ENCODE measurements around the gene HSD17B11. TPM values are rescaled to one million over a fixed set of nuclear protein-coding genes. Genes with fewer than 3 reads are reported as not detected.
"Not testable (repeated sequence)": the region's sequence is repeated elsewhere in the genome, so short reads cannot be mapped to it uniquely, and the experiment has no call there.

The HSD17B11 gene
- total RNA-seq, 4 donors from 2014 or later, result 87.6 to 171 (median 97.9) TPM

- TF ChIP-seq CTCF (IDR thresholded peaks at IDR 0.05), result no peak
- no peak for ATAC-seq (ENCODE audit: low FRiP score)
Measured at GRCh38 chr4:87316961-87317360, 74.0 kb downstream of the HSD17B11 start.

GRCh38 chr4:87315000-87315399 is 76.0 kb downstream of the HSD17B11 start:
- ATAC-seq (ENCODE audit: low FRiP score); DNase-seq (ENCODE audit: low spot score): not testable (repeated sequence)

More at GRCh38 chr4:87316961-87317360, 74.0 kb downstream of the HSD17B11 start:
- no peak for DNase-seq (ENCODE audit: low spot score)

- ATAC-seq (ENCODE audit: low FRiP score), result no peak
- no peak for DNase-seq (ENCODE audit: low spot score)
- TF ChIP-seq CTCF (IDR thresholded peaks at IDR 0.05), result no peak
Measured at GRCh38 chr4:87313756-87314155, 77.2 kb downstream of the HSD17B11 start.

GRCh38 chr4:87311684-87312083 is 79.3 kb downstream of the HSD17B11 start:
- TF ChIP-seq CTCF (IDR thresholded peaks at IDR 0.05), result no peak
- ATAC-seq (ENCODE audit: low FRiP score) (no peak), DNase-seq (ENCODE audit: low spot score) (no peak)

- ATAC-seq (ENCODE audit: low FRiP score) (no peak), DNase-seq (ENCODE audit: low spot score) (no peak)
- TF ChIP-seq CTCF (IDR thresholded peaks at IDR 0.05), result no peak
Measured at GRCh38 chr4:87310691-87311335, 80.2 kb downstream of the HSD17B11 start.

GRCh38 chr4:87309625-87310024 is 81.4 kb downstream of the HSD17B11 start:
- DNase-seq (ENCODE audit: low spot score) (no peak), ATAC-seq (ENCODE audit: low FRiP score) (no peak)
- no peak for TF ChIP-seq CTCF (IDR thresholded peaks at IDR 0.05)

- no peak for TF ChIP-seq CTCF (IDR thresholded peaks at IDR 0.05)
- no peak for DNase-seq (ENCODE audit: low spot score)
- ATAC-seq (ENCODE audit: low FRiP score), result no peak
Measured at GRCh38 chr4:87306056-87306455, 84.9 kb downstream of the HSD17B11 start.

Measured in omental fat pad (tissue), 4 donors.